Measurements from ENCODE around the gene PDIA6. TPM values are rescaled to one million over a fixed set of nuclear protein-coding genes. Genes with fewer than 3 reads are reported as not detected.

PDIA6 gene
- total RNA-seq, 1 donor from 2014 or later: 346 TPM

DNA sequence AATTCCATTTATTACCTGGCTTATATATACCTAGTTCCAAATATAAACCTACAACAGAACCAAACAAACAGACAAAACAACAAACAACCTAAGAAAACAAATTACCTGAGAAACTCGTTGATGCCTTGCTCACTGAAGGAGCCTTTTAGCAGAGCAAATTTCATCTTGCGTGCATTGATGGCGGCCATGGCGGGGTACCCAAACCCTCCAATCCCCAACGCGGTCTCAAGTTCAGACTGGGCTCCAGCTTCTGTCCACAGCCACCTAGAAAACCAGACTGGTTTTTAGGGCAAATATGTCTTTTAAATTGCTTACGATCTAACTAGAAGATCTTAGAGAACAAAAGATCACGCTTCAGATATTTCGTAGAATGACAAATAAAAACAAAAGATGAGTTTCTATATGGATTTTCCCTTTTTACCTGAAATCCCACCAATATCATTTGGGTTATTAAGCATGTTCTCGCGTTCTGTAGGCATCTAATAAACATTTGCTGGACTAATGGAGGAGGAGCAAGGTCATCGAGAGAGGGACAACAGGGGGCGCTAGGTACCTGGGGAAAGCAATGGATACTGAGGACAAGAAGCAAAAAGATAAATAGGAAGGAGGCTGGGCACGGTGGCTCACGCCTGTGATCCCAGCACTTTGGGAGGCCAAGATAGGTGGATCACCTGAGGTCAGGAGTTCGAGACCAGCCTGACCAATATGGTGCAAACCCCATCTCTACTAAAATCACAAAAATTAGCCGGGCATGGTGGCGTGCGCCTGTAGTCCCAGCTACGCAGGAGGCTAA lies 25.2 kb downstream of the PDIA6 start:
- Histone ChIP-seq H3K9ac (ENCODE audit: low read length) (no peak overlapping the region), H3K9me3 (ENCODE audit: insufficient read depth, low read depth, low read length) (no peaks in the 10 kb centered on the region), H3K36me3 (ENCODE audit: insufficient read depth, low read length) (peaks cover 80% of the 10 kb centered on the region), H3K27me3 (ENCODE audit: insufficient read depth, low read length) (no peaks in the 10 kb centered on the region), H4K20me1 (ENCODE audit: insufficient read depth, low read length) (peaks cover 87% of the 10 kb centered on the region), H3K27ac (ENCODE audit: low read depth, low read length) (no peak overlapping the region), H2AFZ (ENCODE audit: low read depth, low read length) (no peak overlapping the region), H3K4me3 (ENCODE audit: insufficient read depth, low read depth, low read length) (no peak overlapping the region), H3K79me2 (ENCODE audit: insufficient read depth, low read length) (peaks cover 10% of the 10 kb centered on the region), H3K4me2 (ENCODE audit: low read length) (no peak overlapping the region), H3K4me1 (ENCODE audit: insufficient read depth, low read length) (peaks cover 11% of the 10 kb centered on the region)
- TF ChIP-seq EZH2 (IDR thresholded peaks at IDR 0.05; ENCODE audit: insufficient read depth, low read length): no peak
- FAIRE-seq: no peak
- no peak for DNase-seq (ENCODE audit: low read depth)
- Mint-ChIP-seq H3K36me3 (ENCODE audit: low read depth, unreplicated experiment) (peaks cover 21% of the 10 kb centered on the region), H3K4me1 (ENCODE audit: low read depth, unreplicated experiment) (peaks cover 18% of the 10 kb centered on the region), H3K9me3 (ENCODE audit: unreplicated experiment) (no peaks in the 10 kb centered on the region), H3K4me3 (ENCODE audit: unreplicated experiment) (no peak overlapping the region), H3K27me3 (ENCODE audit: low read depth, unreplicated experiment) (no peaks in the 10 kb centered on the region), H3K27ac (ENCODE audit: unreplicated experiment) (no peak overlapping the region)

- no peak for FAIRE-seq
- no peak overlapping the region for H3K27ac ChIP-seq (ENCODE audit: low read depth, low read length)
- no peak overlapping the region for H3K4me2 ChIP-seq (ENCODE audit: low read length)
- no peaks in the 10 kb centered on the region for H3K27me3 ChIP-seq (ENCODE audit: insufficient read depth, low read length)
- peaks cover 80% of the 10 kb centered on the region for H3K36me3 ChIP-seq (ENCODE audit: insufficient read depth, low read length)
- Mint-ChIP-seq H3K4me3 (ENCODE audit: unreplicated experiment) (no peak overlapping the region), H3K4me1 (ENCODE audit: low read depth, unreplicated experiment) (peaks cover 18% of the 10 kb centered on the region), H3K27me3 (ENCODE audit: low read depth, unreplicated experiment) (no peaks in the 10 kb centered on the region), H3K27ac (ENCODE audit: unreplicated experiment) (no peak overlapping the region), H3K36me3 (ENCODE audit: low read depth, unreplicated experiment) (peaks cover 19% of the 10 kb centered on the region), H3K9me3 (ENCODE audit: unreplicated experiment) (no peaks in the 10 kb centered on the region)
- peaks cover 11% of the 10 kb centered on the region for H3K79me2 ChIP-seq (ENCODE audit: insufficient read depth, low read length)
- H3K9ac ChIP-seq (ENCODE audit: low read length): no peak overlapping the region
- no peak for TF ChIP-seq CTCF (IDR thresholded peaks at IDR 0.05; ENCODE audit: insufficient read depth, low read depth, low read length)
- no peak for TF ChIP-seq EZH2 (IDR thresholded peaks at IDR 0.05; ENCODE audit: insufficient read depth, low read length)
- H3K9me3 ChIP-seq (ENCODE audit: insufficient read depth, low read depth, low read length): no peaks in the 10 kb centered on the region
- H3K4me3 ChIP-seq (ENCODE audit: insufficient read depth, low read depth, low read length): no peak overlapping the region
- no peak overlapping the region for H2AFZ ChIP-seq (ENCODE audit: low read depth, low read length)
- peaks cover 87% of the 10 kb centered on the region for H4K20me1 ChIP-seq (ENCODE audit: insufficient read depth, low read length)
- peaks cover 11% of the 10 kb centered on the region for H3K4me1 ChIP-seq (ENCODE audit: insufficient read depth, low read length)
- DNase-seq (ENCODE audit: low read depth): no peak
Measured at GRCh38 chr2:10786240-10786982, 26.2 kb downstream of the PDIA6 start.

- Histone ChIP-seq H4K20me1 (ENCODE audit: insufficient read depth, low read length) (peaks cover 81% of the 10 kb centered on the region), H3K79me2 (ENCODE audit: insufficient read depth, low read length) (peaks cover 9% of the 10 kb centered on the region), H3K9me3 (ENCODE audit: insufficient read depth, low read depth, low read length) (no peaks in the 10 kb centered on the region), H3K4me2 (ENCODE audit: low read length) (no peak overlapping the region), H3K4me1 (ENCODE audit: insufficient read depth, low read length) (peaks cover 11% of the 10 kb centered on the region), H3K27ac (ENCODE audit: low read depth, low read length) (no peak overlapping the region), H2AFZ (ENCODE audit: low read depth, low read length) (no peak overlapping the region), H3K9ac (ENCODE audit: low read length) (no peak overlapping the region), H3K4me3 (ENCODE audit: insufficient read depth, low read depth, low read length) (no peak overlapping the region), H3K27me3 (ENCODE audit: insufficient read depth, low read length) (no peaks in the 10 kb centered on the region), H3K36me3 (ENCODE audit: insufficient read depth, low read length) (peaks cover 74% of the 10 kb centered on the region)
- peaks cover 16% of the 10 kb centered on the region for H3K4me1 Mint-ChIP-seq (ENCODE audit: low read depth, unreplicated experiment)
- TF ChIP-seq EZH2 (IDR thresholded peaks at IDR 0.05; ENCODE audit: insufficient read depth, low read length) (no peak), CTCF (IDR thresholded peaks at IDR 0.05; ENCODE audit: insufficient read depth, low read depth, low read length) (no peak)
- peaks cover 15% of the 10 kb centered on the region for H3K36me3 Mint-ChIP-seq (ENCODE audit: low read depth, unreplicated experiment)
- peaks cover under 1% of the 10 kb centered on the region for H3K9me3 Mint-ChIP-seq (ENCODE audit: unreplicated experiment)
- no peaks in the 10 kb centered on the region for H3K27me3 Mint-ChIP-seq (ENCODE audit: low read depth, unreplicated experiment)
- no peak overlapping the region for H3K4me3 Mint-ChIP-seq (ENCODE audit: unreplicated experiment)
- H3K27ac Mint-ChIP-seq (ENCODE audit: unreplicated experiment): no peak overlapping the region
- FAIRE-seq: no peak
- DNase-seq (ENCODE audit: low read depth): no peak
Measured at GRCh38 chr2:10785260-10785659, 27.3 kb downstream of the PDIA6 start.

Data from astrocyte (in vitro differentiated cells and primary cell).